NCI-H2196 treated with DMSO at 0.1 percent for 48 hours (cell line): Measurements from ENCODE around the gene KIAA0753.

Experiments used
- DNase-seq: peaks from one replicate; lab custom pipeline; 2025; ENCODE audit not compliant: unreplicated experiment; lab: John Stamatoyannopoulos, UW

KIAA0753 gene

DNA sequence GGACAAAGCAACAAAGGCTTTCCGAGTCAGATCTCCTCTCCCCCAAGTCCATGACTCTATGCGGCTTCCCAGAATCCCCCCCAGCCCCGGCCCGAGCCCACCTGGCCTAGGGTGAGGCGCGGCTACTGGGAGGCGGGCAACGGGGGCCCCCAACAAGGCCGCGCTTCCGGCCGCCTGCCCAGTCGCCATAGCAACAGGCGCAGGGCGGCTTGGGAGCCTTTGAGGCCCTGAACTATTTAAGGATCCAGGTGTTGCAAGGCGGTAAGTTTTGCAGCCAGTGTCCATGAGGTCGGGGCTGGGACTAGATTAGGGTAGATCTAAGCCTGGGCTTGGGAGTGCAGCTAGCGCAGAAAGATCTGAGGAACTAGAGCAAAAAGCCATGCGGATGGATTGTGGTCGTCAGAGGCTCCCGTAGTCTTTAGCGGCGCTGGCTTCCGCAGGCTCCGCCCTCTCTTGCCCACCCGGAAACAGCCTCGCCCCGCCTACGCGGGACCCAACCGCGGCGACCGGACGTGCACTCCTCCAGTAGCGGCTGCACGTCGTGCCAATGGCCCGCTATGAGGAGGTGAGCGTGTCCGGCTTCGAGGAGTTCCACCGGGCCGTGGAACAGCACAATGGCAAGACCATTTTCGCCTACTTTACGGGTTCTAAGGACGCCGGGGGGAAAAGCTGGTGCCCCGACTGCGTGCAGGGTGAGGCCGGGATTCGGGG lies at the start of gene KIAA0753, which contains the start of gene TXNDC17:
TSS of gene KIAA0753 (minus strand) at position 176 of the 711 bp plus-strand sequence. CDS start 5,608 bp downstream, outside the sequence.
TSS of gene TXNDC17 (plus strand) at position 525 of the 711 bp plus-strand sequence. CDS start at position 548, 23 bp downstream.
- DNase-seq: peak; percentile 62

- no peak for DNase-seq
Observed at GRCh38 chr17:6688944-6689343, 48.4 kb upstream of the KIAA0753 start.

- no peak for DNase-seq
Observed at GRCh38 chr17:6686026-6686425, 45.5 kb upstream of the KIAA0753 start.

DNA sequence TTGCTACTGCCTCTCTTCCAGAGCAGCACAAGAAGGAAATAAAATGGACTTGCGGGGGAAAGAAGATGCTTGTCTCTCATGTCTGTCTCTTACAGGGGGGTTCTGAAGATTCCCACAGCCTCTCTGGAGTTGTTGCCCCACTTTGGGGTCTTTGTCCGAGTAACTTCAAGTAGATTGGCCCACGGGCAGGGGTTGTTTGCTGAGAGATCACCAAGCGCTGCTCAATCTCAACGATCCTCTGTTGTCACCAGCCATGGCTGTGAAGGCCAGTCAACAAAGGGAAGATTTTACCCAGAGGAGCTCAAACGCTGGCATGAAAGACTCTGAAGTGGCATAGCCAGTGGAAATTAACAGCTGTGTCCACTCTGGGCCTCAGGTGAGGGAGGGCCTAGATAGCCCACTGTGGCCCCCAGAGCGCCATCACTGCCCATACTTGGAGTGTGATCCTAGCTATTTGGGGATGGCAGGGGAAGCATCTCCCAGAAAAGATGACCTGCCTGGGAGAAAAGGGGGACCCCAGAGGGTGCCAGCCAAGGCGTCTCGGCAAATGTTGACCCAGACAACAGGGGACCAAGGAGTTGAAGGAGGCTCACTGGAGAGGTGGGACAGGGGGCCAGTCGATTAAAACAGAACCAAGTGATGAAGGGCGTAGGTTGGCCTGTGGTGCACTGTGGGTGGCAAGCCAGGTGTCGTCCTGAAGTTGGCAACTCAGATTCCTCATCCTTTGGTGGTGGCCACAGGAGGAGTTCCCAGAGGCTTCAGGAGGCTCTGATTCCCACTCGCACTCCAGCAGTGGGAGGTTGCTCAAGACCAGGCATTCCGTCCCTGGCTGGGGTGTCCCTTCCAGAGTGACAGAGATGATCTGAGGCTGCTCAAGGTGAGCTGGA lies 44.6 kb upstream of the KIAA0753 start:
- no peak for DNase-seq

DNA sequence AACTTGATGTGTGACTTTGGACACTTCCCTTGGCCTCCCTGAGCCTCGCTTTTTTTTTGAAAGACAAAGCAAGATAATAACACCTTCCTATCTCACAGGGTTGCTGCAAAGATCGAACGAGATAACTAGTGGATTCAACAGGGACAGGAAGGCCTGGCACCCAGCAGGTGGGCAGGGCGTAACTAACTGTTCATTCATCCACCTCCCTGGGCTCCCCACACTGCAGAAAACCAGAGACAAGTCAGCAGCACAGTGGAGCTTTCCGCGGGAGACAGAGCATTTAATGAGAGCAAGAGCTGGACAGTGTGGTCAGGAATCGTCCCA lies 43.9 kb upstream of the KIAA0753 start:
- no peak for DNase-seq

DNA sequence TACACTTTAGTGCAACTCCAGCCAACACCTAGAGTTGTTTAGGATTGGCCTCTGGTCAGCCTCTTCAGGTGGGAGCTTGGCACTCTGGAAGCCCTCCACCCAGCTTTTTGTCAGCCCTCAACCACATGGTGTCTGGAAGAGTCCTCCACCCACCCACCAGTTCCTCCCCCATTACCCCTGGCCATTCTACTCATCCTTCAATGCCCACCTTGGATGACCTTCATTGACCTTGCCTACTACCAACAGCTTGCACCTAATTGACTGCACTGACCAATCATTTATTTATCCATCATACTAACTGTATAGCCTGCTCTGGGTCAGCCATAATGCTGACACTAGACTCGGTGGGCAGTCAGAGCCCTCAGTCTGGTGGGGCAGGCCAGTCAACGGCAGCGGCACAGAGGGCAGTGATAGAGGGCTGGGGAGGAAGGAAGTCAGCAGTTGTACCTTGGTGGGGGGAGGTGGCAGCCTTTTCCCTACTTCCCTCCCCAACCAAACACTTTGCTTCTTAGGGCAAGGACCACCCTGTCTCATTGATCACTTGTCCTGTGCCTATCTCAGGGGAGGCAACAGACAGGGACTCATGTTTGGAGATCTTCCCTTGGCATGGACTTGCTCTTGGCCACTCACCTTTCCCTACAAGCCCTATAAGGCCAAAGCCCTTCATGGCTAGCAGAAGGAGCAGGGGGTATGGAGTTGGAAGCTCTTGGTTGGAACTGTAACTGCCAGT lies 43.4 kb upstream of the KIAA0753 start:
- no peak for DNase-seq

- no peak for DNase-seq
Observed at GRCh38 chr17:6683081-6683684, 42.7 kb upstream of the KIAA0753 start.

GRCh38 chr17:6682339-6682738 lies 41.8 kb upstream of the KIAA0753 start:
- DNase-seq: no peak

- no peak for DNase-seq
Observed at GRCh38 chr17:6681671-6682070, 41.2 kb upstream of the KIAA0753 start.

GRCh38 chr17:6681176-6681575 lies 40.7 kb upstream of the KIAA0753 start:
- DNase-seq: no peak

DNA sequence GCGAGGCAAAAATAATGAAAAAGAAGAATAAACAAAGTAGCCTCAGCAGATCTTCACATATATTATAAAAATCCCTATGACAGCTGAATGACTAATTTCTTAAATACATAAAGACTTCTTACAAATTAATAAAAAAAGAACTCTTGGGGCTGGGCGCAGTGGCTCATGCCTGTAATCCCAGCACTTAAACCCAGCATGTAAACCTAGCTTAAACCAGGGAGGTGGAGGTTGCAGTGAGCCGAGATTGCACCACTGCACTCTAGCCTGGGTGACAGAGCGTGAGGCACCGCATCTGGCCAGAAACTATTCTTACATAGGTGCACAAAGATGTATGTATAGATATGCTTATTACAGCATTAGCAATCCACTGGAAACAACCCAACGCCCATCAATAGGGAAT lies 38.7 kb upstream of the KIAA0753 start:
- no peak for DNase-seq

DNA sequence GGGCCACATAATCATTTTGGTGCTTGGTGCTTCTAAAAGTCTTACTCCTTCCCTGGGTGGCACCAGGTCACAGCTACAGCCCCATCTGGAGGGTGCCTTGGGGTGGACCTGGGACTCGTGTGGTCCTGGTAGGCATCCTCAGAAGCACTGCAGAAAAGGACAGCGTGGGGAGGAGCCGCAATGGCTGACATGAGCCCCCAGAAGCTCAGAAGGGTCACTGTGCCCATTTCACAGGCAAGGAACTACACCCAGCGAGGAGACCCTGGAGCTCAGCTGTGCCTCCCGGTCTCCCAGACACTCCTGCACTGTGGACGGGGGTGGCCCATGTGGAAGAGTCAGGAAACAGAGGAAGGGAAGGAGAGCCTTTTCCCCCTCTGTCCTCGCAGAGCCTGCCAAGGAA lies 37.4 kb upstream of the KIAA0753 start:
- no peak for DNase-seq

- no peak for DNase-seq
Observed at GRCh38 chr17:6677158-6677831, 36.8 kb upstream of the KIAA0753 start.

DNA sequence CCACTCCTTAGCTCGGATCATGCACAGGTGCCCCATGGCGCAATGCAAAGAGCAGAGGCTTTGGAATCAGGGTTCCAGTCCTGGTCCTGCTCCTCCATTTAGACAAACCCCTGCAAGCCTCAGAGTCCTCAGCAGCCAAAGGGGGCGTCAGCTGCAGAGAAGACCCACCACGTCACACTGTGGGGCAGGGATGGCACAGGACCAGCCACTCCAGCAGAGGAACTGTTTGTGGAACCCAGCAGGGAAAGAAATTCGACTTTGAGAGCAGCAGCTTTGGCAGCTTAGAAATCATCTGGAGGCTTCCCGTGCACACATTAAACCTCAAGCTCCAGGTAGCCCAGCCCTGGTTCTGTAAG lies 36.3 kb upstream of the KIAA0753 start:
- no peak for DNase-seq

- DNase-seq: no peak
Observed at GRCh38 chr17:6675201-6675825, 34.8 kb upstream of the KIAA0753 start.

GRCh38 chr17:6674586-6674985 lies 34.1 kb upstream of the KIAA0753 start:
- DNase-seq: no peak

DNA sequence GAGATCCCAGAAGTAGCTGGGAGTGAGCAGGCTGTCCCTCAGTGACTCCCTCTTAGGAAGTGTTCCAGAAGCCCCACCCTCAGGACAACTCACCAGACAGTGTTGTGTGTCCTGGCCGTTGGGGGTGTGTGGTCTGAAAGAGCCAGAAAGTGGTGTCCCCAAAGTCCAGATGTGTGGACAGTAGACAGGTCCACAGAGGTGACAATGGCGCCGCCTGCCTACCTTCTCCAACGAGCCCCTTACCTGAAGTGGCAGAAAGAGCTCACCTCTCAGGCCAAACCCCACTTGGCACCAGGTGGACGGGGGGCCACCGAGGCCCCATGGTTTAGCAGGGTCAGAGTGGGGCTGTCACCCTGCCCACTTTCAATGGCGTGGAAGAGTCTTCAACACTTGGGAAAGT lies 30.9 kb upstream of the KIAA0753 start:
- DNase-seq: no peak

DNA sequence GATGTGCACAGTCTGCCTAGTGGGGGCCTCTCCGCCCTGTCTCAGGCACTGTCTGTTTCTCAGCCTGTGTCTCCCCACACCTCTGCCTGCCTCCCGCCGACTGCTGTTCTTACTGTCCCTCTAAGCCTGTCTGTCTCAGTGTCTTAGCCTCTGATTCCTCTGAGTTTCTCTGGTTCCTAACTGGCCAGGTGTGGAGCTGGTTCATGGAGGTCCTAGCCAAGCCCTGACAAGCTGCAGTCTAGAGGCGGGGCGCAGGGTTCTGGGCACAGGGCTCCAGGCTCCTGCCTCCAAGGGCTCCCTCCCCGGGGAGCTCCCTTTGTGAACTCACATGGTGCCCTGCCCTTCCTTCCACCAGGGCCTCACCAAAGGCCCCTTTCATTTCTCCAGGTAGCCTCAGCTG lies 30.5 kb upstream of the KIAA0753 start:
- DNase-seq: no peak

- no peak for DNase-seq
Observed at GRCh38 chr17:6670571-6670970, 30.1 kb upstream of the KIAA0753 start.

DNA sequence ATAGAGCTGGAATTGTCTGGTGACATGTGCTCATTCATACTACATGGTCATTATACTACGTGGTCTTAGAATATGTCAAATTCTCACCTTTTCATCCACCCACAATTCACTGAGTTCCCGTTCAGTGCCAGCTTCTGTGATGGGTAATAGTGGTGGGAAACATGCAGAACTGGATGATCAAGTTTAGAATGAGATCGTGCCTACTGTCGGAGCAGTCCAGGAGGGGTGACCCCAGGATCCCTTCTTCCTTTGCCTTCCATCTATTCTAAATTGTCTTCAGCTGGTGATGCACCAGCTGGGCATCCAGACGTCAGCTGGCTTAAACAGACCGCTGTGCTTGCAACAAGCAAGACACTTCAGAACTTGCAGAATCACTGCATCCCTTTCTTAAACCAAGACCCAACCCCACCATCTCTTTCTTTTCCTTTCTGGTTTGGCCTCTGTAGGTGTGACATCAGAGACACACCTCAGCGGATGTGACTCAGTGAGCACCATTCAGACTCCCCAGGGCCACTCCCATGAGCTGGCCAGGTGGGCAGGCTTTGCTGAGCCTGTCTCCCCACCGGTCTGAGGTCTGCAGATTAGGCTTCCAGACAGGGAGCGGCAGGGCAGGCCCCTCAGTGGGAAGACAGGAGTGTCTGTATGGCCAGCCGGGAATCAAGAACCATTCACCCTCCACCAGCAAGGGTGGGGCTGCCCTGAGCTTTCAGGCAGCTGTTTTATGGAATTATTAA lies 29.1 kb upstream of the KIAA0753 start:
- no peak for DNase-seq
